Fibroblast of lung (primary cell): ENCODE measurements around the gene F13B. TPM values are rescaled to one million over a fixed set of nuclear protein-coding genes. Genes with fewer than 3 reads are reported as not detected.

Source experiments
- DNase-seq, 2 donors: peaks; one replicate each; pipeline versions ENCODE4 v3.0.0 to v3.0.0-alpha.2; 2010; ENCODE audit warnings: low read depth in 2 of 2
- H2AFZ ChIP-seq: 2 replicates; pipeline ENCODE4 v1.5.1; 2012; ENCODE audit warnings: low read length, control low read depth, inconsistent platforms
- H3K27ac ChIP-seq: 2 replicates; pipeline ENCODE4 v1.5.1; 2011; ENCODE audit warnings: low read length, control low read depth; ENCODE audit not compliant: insufficient read depth
- H3K27me3 ChIP-seq: 2 replicates; pipeline ENCODE4 v1.5.1; 2011; ENCODE audit warnings: mild to moderate bottlenecking, low read length; ENCODE audit not compliant: control insufficient read depth, insufficient read depth
- H3K36me3 ChIP-seq: 2 replicates; pipeline ENCODE4 v1.5.1; 2011; ENCODE audit warnings: low read length; ENCODE audit not compliant: control insufficient read depth, insufficient read depth
- H3K4me1 ChIP-seq: 2 replicates; pipeline ENCODE4 v1.5.1; 2011; ENCODE audit warnings: low read length; ENCODE audit not compliant: control insufficient read depth, insufficient read depth; ENCODE audit errors: extremely low read depth
- H3K4me2 ChIP-seq: 2 replicates; pipeline ENCODE4 v1.5.1; 2011; ENCODE audit warnings: low read length, control low read depth; ENCODE audit not compliant: insufficient read depth; ENCODE audit errors: extremely low read depth
- H3K4me3 ChIP-seq, 4 experiments: fragments of 200-600 bp in 1 of 4; sonication (generic) in 1 of 4; replicated peaks in 1 of 4; 2 replicates each; pipeline ENCODE4 v1.5.1; 2011 to 2016; ENCODE audit warnings: low read length in 4 of 4, low read depth in 3 of 4, mild to moderate bottlenecking in 3 of 4, control low read depth in 2 of 4, inconsistent platforms in 1 of 4, mixed read lengths in 1 of 4; ENCODE audit not compliant: insufficient read depth in 1 of 4; ENCODE audit errors: control extremely low read depth in 1 of 4
- H3K79me2 ChIP-seq: 2 replicates; pipeline ENCODE4 v1.5.1; 2012; ENCODE audit warnings: mild to moderate bottlenecking, low read length, inconsistent platforms; ENCODE audit not compliant: control insufficient read depth, insufficient read depth
- H3K9ac ChIP-seq: 2 replicates; pipeline ENCODE4 v1.5.1; 2011; ENCODE audit warnings: mild to moderate bottlenecking, low read length, control low read depth; ENCODE audit not compliant: insufficient read depth
- H3K9me3 ChIP-seq: 2 replicates; pipeline ENCODE4 v1.5.1; 2012; ENCODE audit warnings: low read depth, low read length; ENCODE audit not compliant: control insufficient read depth, insufficient read depth
- H4K20me1 ChIP-seq: 2 replicates; pipeline ENCODE4 v1.5.1; 2011; ENCODE audit warnings: low read length; ENCODE audit not compliant: control insufficient read depth, insufficient read depth; ENCODE audit errors: extremely low read depth
- EZH2 ChIP-seq: IDR thresholded peaks from 2 replicates; pipeline ENCODE4 v1.5.1; 2012; ENCODE audit warnings: low read length, control low read depth, mild to moderate bottlenecking; ENCODE audit errors: missing control alignments
- polyA plus RNA-seq, 2 donors: library from polyadenylated mRNA; depleted of rRNA in 1 of 2; stranded (reverse) in 1 of 2; unstranded in 1 of 2; fragments of >200 nt; gene quantifications; 2 replicates each; pipeline ENCODE4 v1.2.1, GENCODE V29; 2011 to 2012; ENCODE audit warnings: missing spikeins in 1 of 2
- total RNA-seq: library from RNA; depleted of rRNA; stranded (reverse); fragments of >200 nt; gene quantifications from 2 replicates; pipeline ENCODE4 v1.2.1, GENCODE V29; 2014
- TF ChIP-seq, protein P1 (sequence below), 2 donors: IDR thresholded peaks in 1 of 2; conservative IDR thresholded peaks in 1 of 2; 1 replicate in 1 of 2; 2 replicates in 1 of 2; pipeline ENCODE4 v1.5.1; 2011 to 2012; ENCODE audit warnings: low read length in 2 of 2, control low read depth in 1 of 2, inconsistent platforms in 1 of 2, low read depth in 1 of 2, mild to moderate bottlenecking in 1 of 2

Gene F13B
- total and polyA plus RNA-seq, 2 donors (not counting 1 experiment from before 2014, with no cell fraction given), result not detected

DNA sequence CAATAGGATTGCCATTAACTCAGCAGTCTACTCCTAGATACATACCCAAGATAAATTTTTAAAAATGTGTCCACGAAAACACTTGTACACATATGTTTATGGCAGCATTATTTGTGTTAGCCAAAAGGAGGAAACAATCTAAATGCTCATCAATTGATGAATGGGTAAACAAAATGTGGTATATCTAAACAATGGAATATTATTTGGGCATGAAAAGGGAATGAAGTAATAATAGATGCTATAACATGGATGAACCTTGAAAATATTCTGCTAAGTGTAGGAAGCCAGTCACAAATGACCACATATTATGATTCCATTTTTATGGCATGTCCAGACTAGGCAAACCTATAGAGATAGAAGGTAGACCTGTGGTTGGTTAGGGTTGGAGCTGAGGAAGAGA lies 55.4 kb downstream of the F13B start:
- H3K27me3 ChIP-seq, result no peaks in the 10 kb centered on the region
- no peak overlapping the region for H3K9ac ChIP-seq
- H3K79me2 ChIP-seq, result no peaks in the 10 kb centered on the region
- H3K4me2 ChIP-seq, result no peak overlapping the region
- no peak overlapping the region for H3K4me3 ChIP-seq
- no peaks in the 10 kb centered on the region for H3K36me3 ChIP-seq
- no peaks in the 10 kb centered on the region for H4K20me1 ChIP-seq
- no peaks in the 10 kb centered on the region for H3K4me1 ChIP-seq
- TF ChIP-seq, protein P1, sequence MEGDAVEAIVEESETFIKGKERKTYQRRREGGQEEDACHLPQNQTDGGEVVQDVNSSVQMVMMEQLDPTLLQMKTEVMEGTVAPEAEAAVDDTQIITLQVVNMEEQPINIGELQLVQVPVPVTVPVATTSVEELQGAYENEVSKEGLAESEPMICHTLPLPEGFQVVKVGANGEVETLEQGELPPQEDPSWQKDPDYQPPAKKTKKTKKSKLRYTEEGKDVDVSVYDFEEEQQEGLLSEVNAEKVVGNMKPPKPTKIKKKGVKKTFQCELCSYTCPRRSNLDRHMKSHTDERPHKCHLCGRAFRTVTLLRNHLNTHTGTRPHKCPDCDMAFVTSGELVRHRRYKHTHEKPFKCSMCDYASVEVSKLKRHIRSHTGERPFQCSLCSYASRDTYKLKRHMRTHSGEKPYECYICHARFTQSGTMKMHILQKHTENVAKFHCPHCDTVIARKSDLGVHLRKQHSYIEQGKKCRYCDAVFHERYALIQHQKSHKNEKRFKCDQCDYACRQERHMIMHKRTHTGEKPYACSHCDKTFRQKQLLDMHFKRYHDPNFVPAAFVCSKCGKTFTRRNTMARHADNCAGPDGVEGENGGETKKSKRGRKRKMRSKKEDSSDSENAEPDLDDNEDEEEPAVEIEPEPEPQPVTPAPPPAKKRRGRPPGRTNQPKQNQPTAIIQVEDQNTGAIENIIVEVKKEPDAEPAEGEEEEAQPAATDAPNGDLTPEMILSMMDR (conservative IDR thresholded peaks at IDR 0.05 in 1 of 2, IDR thresholded peaks at IDR 0.05 in 1 of 2; ENCODE audit: low read depth in 1 of 2, low read length in 2 of 2), result no peak
- no peak for TF ChIP-seq EZH2
- H2AFZ ChIP-seq, result no peak overlapping the region
- DNase-seq, result no peak
- H3K27ac ChIP-seq, result no peak overlapping the region
- no peaks in the 10 kb centered on the region for H3K9me3 ChIP-seq

DNA sequence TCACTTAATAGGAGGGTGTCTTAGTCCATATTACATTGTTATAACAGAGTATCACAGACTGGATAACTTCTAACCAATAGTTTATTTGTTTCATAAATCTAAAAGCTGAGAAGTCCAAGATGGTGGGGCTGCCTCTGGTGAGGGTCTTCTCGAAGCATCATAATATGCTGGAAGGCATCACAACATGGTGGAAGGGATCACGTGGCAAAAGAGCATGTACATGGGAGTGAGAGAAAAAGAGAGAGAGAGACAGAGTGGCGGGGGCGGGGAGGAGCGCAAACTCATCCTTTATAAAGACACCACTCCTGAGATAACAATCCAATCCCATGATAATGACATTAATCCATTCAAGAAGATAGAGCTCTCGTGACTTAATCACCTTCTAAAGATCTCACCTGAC lies 58.2 kb downstream of the F13B start:
- Histone ChIP-seq H3K4me2 (no peak overlapping the region), H2AFZ (no peak overlapping the region), H4K20me1 (no peaks in the 10 kb centered on the region), H3K4me3 (no peak overlapping the region), H3K9me3 (no peaks in the 10 kb centered on the region), H3K4me1 (no peaks in the 10 kb centered on the region), H3K27ac (no peak overlapping the region), H3K9ac (no peak overlapping the region), H3K36me3 (no peaks in the 10 kb centered on the region), H3K79me2 (no peaks in the 10 kb centered on the region), H3K27me3 (no peaks in the 10 kb centered on the region)
- no peak for DNase-seq
- TF ChIP-seq, protein P1 (conservative IDR thresholded peaks at IDR 0.05 in 1 of 2, IDR thresholded peaks at IDR 0.05 in 1 of 2; ENCODE audit: low read depth in 1 of 2, low read length in 2 of 2), result no peak
- no peak for TF ChIP-seq EZH2

DNA sequence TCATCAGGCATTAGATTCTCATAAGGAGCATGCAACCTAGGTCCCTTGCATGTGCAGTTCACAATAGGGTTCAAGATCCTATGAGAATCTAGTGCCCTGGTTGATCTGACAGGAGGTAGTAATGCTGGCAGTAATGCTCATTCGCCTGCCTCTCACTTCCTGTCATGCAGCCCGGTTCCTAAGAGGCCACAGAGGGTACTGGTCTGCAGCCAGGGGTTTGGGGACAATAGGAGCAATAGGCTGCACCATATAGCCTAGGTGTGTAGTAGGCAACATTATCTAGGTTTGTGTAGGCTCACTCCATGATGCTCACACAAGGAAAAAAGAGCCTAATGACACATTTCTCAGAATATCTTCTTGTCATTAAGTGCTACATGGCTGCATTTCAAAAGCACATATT lies 63.9 kb downstream of the F13B start:
- DNase-seq, result no peak
- no peak overlapping the region for H3K4me2 ChIP-seq
- TF ChIP-seq, protein P1 (conservative IDR thresholded peaks at IDR 0.05 in 1 of 2, IDR thresholded peaks at IDR 0.05 in 1 of 2; ENCODE audit: low read depth in 1 of 2, low read length in 2 of 2), result no peak
- TF ChIP-seq EZH2, result no peak

More for the DNA sequence above, 63.9 kb downstream of the F13B start:
- no peak overlapping the region for H3K9ac ChIP-seq
- no peaks in the 10 kb centered on the region for H3K4me1 ChIP-seq
- H3K27me3 ChIP-seq, result no peaks in the 10 kb centered on the region
- H3K79me2 ChIP-seq, result no peaks in the 10 kb centered on the region
- H3K9me3 ChIP-seq, result no peaks in the 10 kb centered on the region
- no peak overlapping the region for H3K4me3 ChIP-seq
- no peaks in the 10 kb centered on the region for H4K20me1 ChIP-seq
- H3K36me3 ChIP-seq, result no peaks in the 10 kb centered on the region
- H3K27ac ChIP-seq, result no peak overlapping the region
- H2AFZ ChIP-seq, result no peak overlapping the region
